Stromal cell of bone marrow (primary cell): ENCODE data around the gene NACAD.
"Not testable (repeated sequence)": the region's sequence is repeated elsewhere in the genome, so short reads cannot be mapped to it uniquely, and the experiment has no call there.

Experiments used
- DNase-seq: peaks from one replicate; pipeline ENCODE4 v3.0.0-alpha.2; 2012; ENCODE audit warnings: low read depth

Gene NACAD

GRCh38 chr7:45053941-45054340 lies 34.8 kb downstream of the NACAD start:
- DNase-seq: no peak

GRCh38 chr7:45053401-45053800 lies 35.4 kb downstream of the NACAD start:
- DNase-seq: no peak

DNA sequence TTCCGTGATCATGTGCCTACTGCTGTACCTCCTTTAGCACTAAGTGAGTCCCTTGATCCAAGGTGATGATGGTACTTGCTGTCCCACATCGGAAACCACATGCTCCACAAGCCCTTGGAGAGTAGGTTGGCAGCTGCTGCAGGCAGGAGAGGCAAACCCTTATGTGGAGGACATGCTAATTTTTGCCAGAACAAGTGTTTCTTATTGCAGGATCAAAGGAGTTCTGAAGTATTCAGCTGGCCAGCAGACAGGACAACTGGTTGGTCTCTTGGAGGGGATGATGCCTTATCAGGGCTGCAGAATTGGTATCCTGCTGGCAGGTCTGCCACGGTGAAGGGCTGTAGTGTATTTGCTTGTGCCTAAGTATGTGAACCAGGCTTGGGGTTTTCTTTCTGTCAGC lies 36.8 kb downstream of the NACAD start:
- no peak for DNase-seq

GRCh38 chr7:45050198-45050597 lies 38.6 kb downstream of the NACAD start:
- DNase-seq: no peak

GRCh38 chr7:45048748-45049147 lies 40.0 kb downstream of the NACAD start:
- no peak for DNase-seq

- DNase-seq: no peak
Observed at GRCh38 chr7:45044338-45044737, 44.4 kb downstream of the NACAD start.

- DNase-seq: no peak
Observed at GRCh38 chr7:45039106-45039505, 49.7 kb downstream of the NACAD start.

- no peak for DNase-seq
Observed at GRCh38 chr7:45037876-45038275, 50.9 kb downstream of the NACAD start.

GRCh38 chr7:45036796-45037195 lies 52.0 kb downstream of the NACAD start:
- no peak for DNase-seq

- no peak for DNase-seq
Observed at GRCh38 chr7:45036317-45036716, 52.5 kb downstream of the NACAD start.

DNA sequence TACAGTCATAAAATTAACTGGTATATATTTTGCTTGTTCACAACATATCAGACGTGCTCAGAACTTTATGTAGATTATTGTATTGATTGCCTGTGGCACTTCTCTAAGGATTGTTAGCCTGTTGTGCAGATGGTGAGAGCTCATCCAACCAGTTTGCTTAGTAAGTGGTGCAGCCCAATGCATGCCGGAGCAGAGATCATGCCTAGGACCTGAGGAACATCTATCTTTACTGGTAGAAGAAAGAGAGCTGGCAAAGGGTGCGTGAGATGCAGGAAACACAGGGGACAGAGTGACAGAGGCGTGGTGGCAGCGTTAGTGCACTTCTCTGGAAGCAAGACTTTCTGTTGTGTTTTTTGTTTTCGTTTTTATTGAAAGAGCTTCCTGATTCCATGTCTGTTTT lies 52.9 kb downstream of the NACAD start:
- DNase-seq: no peak

DNA sequence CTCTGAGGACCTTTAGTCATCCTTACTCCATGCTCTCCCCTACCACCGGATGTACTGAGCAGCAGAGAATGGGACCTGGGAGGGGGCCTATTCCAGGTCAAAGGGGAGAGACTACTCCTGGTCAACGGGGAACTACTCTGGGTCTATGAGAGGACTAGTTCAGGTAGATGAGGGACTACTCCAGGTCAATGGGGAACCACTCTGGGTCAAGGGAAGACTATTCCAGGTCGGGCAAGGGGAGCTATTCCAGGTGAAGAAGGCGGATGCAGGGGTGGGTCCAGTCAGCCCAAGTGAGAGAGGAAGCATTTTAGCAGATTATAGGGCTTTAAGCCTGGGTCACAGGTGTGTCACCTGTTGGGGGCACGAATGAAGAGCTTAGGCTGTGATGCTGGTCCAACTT lies 53.4 kb downstream of the NACAD start:
- no peak for DNase-seq

DNA sequence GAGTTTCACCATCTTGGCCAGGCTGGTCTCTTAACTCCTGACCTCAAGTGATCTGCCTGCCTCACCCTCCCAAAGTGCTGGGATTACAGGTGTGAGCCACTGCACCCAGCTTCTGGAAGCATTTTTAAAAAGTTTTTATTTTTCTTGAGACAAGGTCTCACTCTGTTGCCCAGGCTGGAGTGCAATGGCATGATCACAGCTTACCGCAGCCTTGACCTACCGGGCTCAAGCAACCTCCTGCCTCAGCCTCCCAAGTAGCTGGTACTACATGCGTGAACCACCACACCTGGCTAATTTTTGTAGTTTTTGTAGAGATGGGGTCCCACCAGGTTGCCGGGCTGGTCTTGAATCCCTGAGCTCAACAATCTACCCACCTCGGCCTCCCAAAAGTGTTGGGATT lies 54.1 kb downstream of the NACAD start:
- not testable (repeated sequence) for DNase-seq

GRCh38 chr7:45033931-45034290 lies 54.9 kb downstream of the NACAD start:
- no peak for DNase-seq

- peak; percentile 57 for DNase-seq
Observed at GRCh38 chr7:45033261-45033930, 55.4 kb downstream of the NACAD start.

GRCh38 chr7:45032421-45032820 lies 56.3 kb downstream of the NACAD start:
- DNase-seq: no peak

DNA sequence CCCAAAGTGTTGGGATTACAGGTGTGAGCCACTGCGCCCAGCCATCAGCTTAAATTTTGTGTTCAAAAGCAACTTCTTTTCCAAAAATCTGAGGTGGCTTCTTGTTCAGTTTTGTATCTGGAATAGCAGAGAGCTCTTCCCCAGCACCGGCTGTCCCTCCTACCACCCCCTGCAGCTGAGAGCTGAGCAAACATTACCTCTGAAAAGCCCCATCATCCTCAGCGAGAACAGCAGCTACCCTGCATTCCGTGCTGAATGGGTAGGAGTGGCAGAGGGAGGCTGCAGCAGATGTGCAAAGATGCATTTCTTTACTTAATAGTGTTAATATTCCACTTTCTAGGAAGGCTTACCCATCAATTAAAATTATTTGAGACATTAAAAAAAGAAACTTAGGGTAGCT lies 56.9 kb downstream of the NACAD start:
- no peak for DNase-seq
